Common myeloid progenitor, CD34-positive (primary cell): ENCODE results near the gene IDH3B.
A peak's percentile ranks its signal among the peaks of the same experiment; 100 is the strongest.

Experiments
- CTCF ChIA-PET: fragments of 350-600 bp; sonication (Branson Sonifier 250); formaldehyde crosslinking; loops from one replicate; lab custom pipeline; 2021; ENCODE audit warnings: antibody characterized with exemption; lab: Charles Lee
- POLR2A ChIA-PET: fragments of 350-600 bp; sonication (Branson Sonifier 250); formaldehyde crosslinking; loops from one replicate; lab custom pipeline; 2021; ENCODE audit warnings: antibody characterized with exemption; lab: Charles Lee
- DNase-seq, 3 donors: peaks; one replicate each; pipeline versions ENCODE4 v3.0.0 to v3.0.0-alpha.2; 2013
- H3K27ac ChIP-seq, 2 experiments: 1 replicate in 1 of 2; 2 replicates in 1 of 2; pipeline ENCODE4 v1.7.0; 2013; ENCODE audit warnings: inconsistent platforms in 2 of 2, low read length in 2 of 2, mild to moderate bottlenecking in 2 of 2, low read depth in 1 of 2, moderate library complexity in 1 of 2; ENCODE audit not compliant: severe bottlenecking in 2 of 2, insufficient read depth in 1 of 2, poor library complexity in 1 of 2
- H3K27me3 ChIP-seq, 5 experiments: replicated peaks in 2 of 5; 1 replicate in 3 of 5; 2 replicates in 2 of 5; pipeline versions ENCODE4 v1.6.1 to v1.7.0; 2013; ENCODE audit warnings: low read length in 4 of 5, mild to moderate bottlenecking in 2 of 5, moderate library complexity in 2 of 5, inconsistent platforms in 1 of 5; ENCODE audit not compliant: insufficient read depth in 5 of 5, control insufficient read depth in 4 of 5
- H3K36me3 ChIP-seq, 4 experiments: 1 replicate in 2 of 4; 2 replicates in 2 of 4; pipeline versions ENCODE4 v1.6.1 to v1.7.0; 2013; ENCODE audit warnings: low read length in 3 of 4, control low read depth in 1 of 4, mild to moderate bottlenecking in 1 of 4; ENCODE audit not compliant: control insufficient read depth in 4 of 4, insufficient read depth in 4 of 4
- H3K4me1 ChIP-seq, 4 experiments: 1 replicate in 3 of 4; 2 replicates in 1 of 4; pipeline versions ENCODE4 v1.6.1 to v1.7.1; 2013; ENCODE audit warnings: low read length in 3 of 4, mild to moderate bottlenecking in 3 of 4, control low read depth in 1 of 4, inconsistent platforms in 1 of 4, moderate library complexity in 1 of 4; ENCODE audit not compliant: control insufficient read depth in 4 of 4, insufficient read depth in 4 of 4; ENCODE audit errors: control extremely low read depth in 1 of 4
- H3K4me3 ChIP-seq, 7 experiments: 1 replicate in 4 of 7; 2 replicates in 3 of 7; pipeline versions ENCODE4 v1.5.1 to v1.7.0; 2013; ENCODE audit warnings: mild to moderate bottlenecking in 7 of 7, low read length in 6 of 7, moderate library complexity in 6 of 7, inconsistent platforms in 2 of 7, low read depth in 2 of 7, control low read depth in 1 of 7; ENCODE audit not compliant: insufficient read depth in 4 of 7, control insufficient read depth in 1 of 7; ENCODE audit errors: extremely low read depth in 1 of 7
- H3K9me3 ChIP-seq, 5 experiments: 1 replicate in 4 of 5; 2 replicates in 1 of 5; pipeline versions ENCODE4 v1.6.1 to v1.7.1; 2013; ENCODE audit warnings: low read length in 4 of 5, mild to moderate bottlenecking in 2 of 5, inconsistent platforms in 1 of 5, low read depth in 1 of 5, moderate library complexity in 1 of 5; ENCODE audit not compliant: control insufficient read depth in 4 of 5, insufficient read depth in 2 of 5; ENCODE audit errors: control extremely low read depth in 1 of 5
- WGBS: methylation state at CpG from one replicate; pipeline ENCODE4 v1.1.5; 2013; ENCODE audit not compliant: insufficient coverage; 5-methylcytosine and 5-hydroxymethylcytosine counted together

The IDH3B gene

DNA sequence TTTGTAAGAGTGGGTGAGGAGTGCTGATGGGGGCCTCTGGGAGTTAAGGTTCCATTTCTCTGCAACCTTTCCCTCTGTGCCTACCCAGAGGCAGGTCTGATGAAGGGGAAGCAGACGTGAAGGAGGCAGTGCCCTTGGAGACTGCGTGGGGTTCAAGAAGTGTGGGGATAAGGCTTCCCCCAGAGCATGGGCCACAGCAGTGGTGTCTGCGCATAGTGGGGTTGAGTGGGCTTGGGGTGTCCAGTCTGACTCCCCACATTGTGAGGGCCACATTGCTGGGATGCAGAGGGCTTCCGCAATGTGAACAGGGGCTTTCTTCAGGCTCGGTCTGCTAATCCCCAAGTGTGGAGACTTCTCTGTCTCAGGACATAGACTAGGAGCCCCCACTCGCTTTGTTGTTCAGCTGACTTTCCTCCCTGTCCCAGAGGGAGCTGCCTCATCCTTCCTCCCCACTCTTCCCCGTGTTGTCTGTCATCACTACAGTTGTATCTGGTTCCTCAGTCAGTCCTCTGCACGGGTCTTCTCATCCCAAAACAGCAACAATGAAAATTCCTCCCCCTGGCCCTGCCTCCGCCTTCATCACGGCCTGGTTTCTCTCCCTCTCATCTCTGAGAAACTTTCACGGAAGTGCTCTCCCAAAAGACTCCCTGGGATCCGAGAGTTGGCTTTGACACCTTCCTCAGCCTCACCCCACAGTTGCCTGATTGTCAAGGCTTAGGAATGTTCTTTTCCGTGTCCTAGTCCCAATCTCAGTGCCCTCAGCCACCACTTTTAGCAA is 31.4 kb upstream of the IDH3B start:
- POLR2A ChIA-PET: interaction anchor here (0.9 kb wide), 1 partner anchor 106 kb away, joined by 3 read pairs; no protein-coding TSS in a partner anchor
- CTCF ChIA-PET: interaction anchor here (1.2 to 4.4 kb wide), 4 partner anchors 14 to 47 kb away, joined by 3 to 24 read pairs (median 4); no protein-coding TSS in a partner anchor
- Histone ChIP-seq H3K4me1 (peaks cover 0 to 26% (median 11%) of the 10 kb centered on the region in 4 experiments), H3K27me3 (peaks cover 0 to 67% (median 24%) of the 10 kb centered on the region in 5 experiments), H3K9me3 (no peaks in the 10 kb centered on the region), H3K4me3 (no peak overlapping the region), H3K36me3 (no peaks in the 10 kb centered on the region), H3K27ac (no peak overlapping the region)
- WGBS: 89% methylated on average over 12 of the region's 13 CpGs
- no peak for DNase-seq

DNA sequence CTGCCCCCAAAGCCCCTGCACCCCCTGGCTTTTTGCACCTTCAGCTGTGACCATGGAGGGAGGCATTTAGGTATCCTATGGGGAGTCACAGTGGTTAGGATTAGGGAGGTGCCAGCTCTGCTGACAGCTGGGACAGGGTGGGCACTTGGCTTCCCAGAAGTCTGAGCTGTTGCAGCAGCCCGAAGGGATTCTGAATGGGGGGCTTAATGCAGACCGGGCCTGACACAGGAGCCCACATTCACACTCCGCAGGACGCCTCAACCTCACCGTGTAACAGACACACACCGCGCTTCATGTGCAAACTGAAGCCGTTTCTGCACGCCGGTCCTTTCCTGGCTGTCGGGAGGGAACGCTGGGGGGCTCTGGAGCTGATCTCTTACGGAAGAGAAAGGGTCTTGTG is 30.5 kb upstream of the IDH3B start:
- 54% methylated on average over 10 of the region's 13 CpGs for WGBS
- no peak overlapping the region for H3K27ac ChIP-seq
- no peaks in the 10 kb centered on the region for H3K36me3 ChIP-seq
- H3K9me3 ChIP-seq: no peaks in the 10 kb centered on the region
- H3K4me3 ChIP-seq: no peak overlapping the region
- ChIA-PET POLR2A (interaction anchor here (0.7 to 0.9 kb wide), 2 partner anchors 19 to 107 kb away, joined by 3 read pairs; no protein-coding TSS in a partner anchor), CTCF (interaction anchor here (0.9 to 4.4 kb wide), 7 partner anchors 13 to 59 kb away, joined by 3 to 24 read pairs (median 4); no protein-coding TSS in a partner anchor)
- no peak for DNase-seq
- peaks cover 0 to 26% (median 12%) of the 10 kb centered on the region in 4 experiments for H3K4me1 ChIP-seq
- peaks cover 0 to 71% (median 24%) of the 10 kb centered on the region in 5 experiments for H3K27me3 ChIP-seq

- CTCF ChIA-PET: interaction anchor here (0.6 to 4.4 kb wide), 6 partner anchors 13 to 59 kb away, joined by 3 to 24 read pairs (median 4); no protein-coding TSS in a partner anchor
- POLR2A ChIA-PET: interaction anchor here (0.6 to 1.7 kb wide), 4 partner anchors 13 to 107 kb away, joined by 3 to 9 read pairs (median 3); no protein-coding TSS in a partner anchor
- Histone ChIP-seq H3K4me1 (peaks cover 0 to 26% (median 12%) of the 10 kb centered on the region in 4 experiments), H3K27me3 (peaks cover 0 to 69% (median 24%) of the 10 kb centered on the region in 5 experiments), H3K9me3 (no peaks in the 10 kb centered on the region), H3K4me3 (peak overlapping the region in 3 of 7 experiments; percentile 42 to 63 (median 46)), H3K36me3 (no peaks in the 10 kb centered on the region), H3K27ac (no peak overlapping the region)
- DNase-seq: no peak
- WGBS: 17% methylated on average over 9 of the region's 23 CpGs
Observed at GRCh38 chr20:2694008-2694471, 30.0 kb upstream of the IDH3B start.

DNA sequence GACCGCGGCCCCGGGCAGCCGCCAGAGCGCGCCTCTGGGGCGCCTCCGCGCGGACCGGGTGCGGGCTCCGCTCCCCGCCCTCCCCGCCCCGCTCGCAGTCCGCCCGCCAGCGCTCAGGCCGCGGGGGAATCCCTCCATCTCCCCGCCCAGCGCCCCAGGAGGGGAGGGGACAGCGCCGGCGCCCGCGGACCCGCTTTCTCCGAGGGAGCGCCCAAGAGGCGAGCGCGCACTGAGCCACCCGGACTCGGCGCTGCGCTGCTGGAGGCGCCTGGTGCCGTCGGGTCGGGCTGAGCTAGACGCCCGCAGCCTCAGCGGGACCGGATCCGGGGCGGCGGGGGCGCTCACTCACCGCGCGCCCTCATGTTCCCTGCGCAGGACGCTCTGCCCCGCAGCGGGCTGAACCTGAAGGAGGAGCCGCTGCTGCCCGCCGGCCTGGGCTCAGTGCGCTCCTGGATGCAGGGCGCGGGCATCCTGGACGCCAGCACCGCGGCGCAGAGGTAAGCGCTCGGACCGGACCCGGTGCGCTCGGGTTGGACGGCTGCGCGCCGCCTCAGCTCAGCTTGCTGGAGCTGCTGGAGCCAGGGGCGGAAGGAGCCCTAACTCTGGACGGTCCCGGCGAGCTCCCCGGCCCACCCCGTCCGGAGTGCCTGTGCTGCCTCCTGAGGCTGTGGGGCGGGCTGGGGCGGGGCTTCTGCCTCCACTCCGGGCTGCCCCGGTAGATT is 29.4 kb upstream of the IDH3B start:
- ChIA-PET CTCF (interaction anchor here (0.6 to 4.4 kb wide), 6 partner anchors 14 to 159 kb away, joined by 3 to 24 read pairs (median 3); no protein-coding TSS in a partner anchor), POLR2A (interaction anchor here (0.5 to 1.7 kb wide), 3 partner anchors 13 to 70 kb away, joined by 3 to 9 read pairs (median 3); no protein-coding TSS in a partner anchor)
- DNase-seq: peak in 2 of 3 donors; percentile 65 to 73

GRCh38 chr20:2692886-2693285 is 28.9 kb upstream of the IDH3B start:
- H3K27ac ChIP-seq: no peak overlapping the region
- 0% methylated on average over 15 of the region's 64 CpGs for WGBS
- ChIA-PET CTCF (interaction anchor here (0.9 to 4.4 kb wide), 4 partner anchors 14 to 159 kb away, joined by 3 to 24 read pairs (median 8); no protein-coding TSS in a partner anchor), POLR2A (interaction anchor here (0.5 to 1.7 kb wide), 2 partner anchors 14 to 71 kb away, joined by 3 to 9 read pairs; no protein-coding TSS in a partner anchor)
- no peaks in the 10 kb centered on the region for H3K36me3 ChIP-seq
- H3K4me3 ChIP-seq: peak overlapping the region in 3 of 7 experiments; percentile 11 to 63 (median 57)
- peak in 2 of 3 donors; percentile 43 to 64 for DNase-seq
- peaks cover 0 to 65% (median 24%) of the 10 kb centered on the region in 5 experiments for H3K27me3 ChIP-seq
- H3K4me1 ChIP-seq: peaks cover 0 to 34% (median 19%) of the 10 kb centered on the region in 4 experiments
- H3K9me3 ChIP-seq: no peaks in the 10 kb centered on the region

More for the DNA sequence above, 29.4 kb upstream of the IDH3B start:
- Histone ChIP-seq H3K9me3 (no peaks in the 10 kb centered on the region), H3K36me3 (no peaks in the 10 kb centered on the region), H3K4me1 (peaks cover 0 to 29% (median 14%) of the 10 kb centered on the region in 4 experiments), H3K4me3 (peak overlapping the region in 5 of 7 experiments; percentile 26 to 63 (median 42)), H3K27ac (no peak overlapping the region), H3K27me3 (peaks cover 0 to 65% (median 24%) of the 10 kb centered on the region in 5 experiments)
- WGBS: 3% methylated on average over 81 of the region's 89 CpGs
